22Rv1 (cell line): Measurements from ENCODE around the gene PDGFC.

ENCODE experiments used
- H3K27ac ChIP-seq: fragments of 450-650 bp; 2 replicates; pipeline ENCODE4 v1.5.1; 2017
- ZFX ChIP-seq: fragments of 450-650 bp; IDR thresholded peaks from 2 replicates; pipeline ENCODE4 v1.6.1; 2017; ENCODE audit warnings: antibody characterized with exemption, borderline replicate concordance
- TF ChIP-seq, protein P1 (sequence below): fragments of 450-650 bp; IDR thresholded peaks from 2 replicates; pipeline ENCODE4 v1.5.1; 2017; ENCODE audit warnings: mild to moderate bottlenecking

PDGFC gene

DNA sequence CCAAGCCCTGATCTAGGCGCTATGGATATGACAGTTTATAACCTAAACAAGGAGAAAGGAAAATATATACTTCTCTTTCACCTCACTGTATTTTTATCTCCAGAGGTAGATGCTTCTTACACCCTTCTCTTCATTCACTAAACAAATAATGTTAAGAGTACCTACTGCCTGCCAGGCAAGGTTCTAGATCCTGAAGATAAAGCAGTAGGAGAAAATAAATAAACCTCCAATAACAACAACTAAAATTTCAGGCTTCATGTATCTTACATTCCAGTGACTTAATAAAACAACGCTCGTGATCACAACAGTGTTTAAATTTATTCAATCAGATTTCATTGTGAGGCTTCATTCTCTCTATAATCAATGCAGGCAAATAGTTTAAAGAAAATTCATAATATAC is 20.7 kb downstream of the PDGFC start:
- TF ChIP-seq ZFX, result no peak
- TF ChIP-seq, protein P1, sequence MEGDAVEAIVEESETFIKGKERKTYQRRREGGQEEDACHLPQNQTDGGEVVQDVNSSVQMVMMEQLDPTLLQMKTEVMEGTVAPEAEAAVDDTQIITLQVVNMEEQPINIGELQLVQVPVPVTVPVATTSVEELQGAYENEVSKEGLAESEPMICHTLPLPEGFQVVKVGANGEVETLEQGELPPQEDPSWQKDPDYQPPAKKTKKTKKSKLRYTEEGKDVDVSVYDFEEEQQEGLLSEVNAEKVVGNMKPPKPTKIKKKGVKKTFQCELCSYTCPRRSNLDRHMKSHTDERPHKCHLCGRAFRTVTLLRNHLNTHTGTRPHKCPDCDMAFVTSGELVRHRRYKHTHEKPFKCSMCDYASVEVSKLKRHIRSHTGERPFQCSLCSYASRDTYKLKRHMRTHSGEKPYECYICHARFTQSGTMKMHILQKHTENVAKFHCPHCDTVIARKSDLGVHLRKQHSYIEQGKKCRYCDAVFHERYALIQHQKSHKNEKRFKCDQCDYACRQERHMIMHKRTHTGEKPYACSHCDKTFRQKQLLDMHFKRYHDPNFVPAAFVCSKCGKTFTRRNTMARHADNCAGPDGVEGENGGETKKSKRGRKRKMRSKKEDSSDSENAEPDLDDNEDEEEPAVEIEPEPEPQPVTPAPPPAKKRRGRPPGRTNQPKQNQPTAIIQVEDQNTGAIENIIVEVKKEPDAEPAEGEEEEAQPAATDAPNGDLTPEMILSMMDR, result no peak
- no peak overlapping the region for H3K27ac ChIP-seq

DNA sequence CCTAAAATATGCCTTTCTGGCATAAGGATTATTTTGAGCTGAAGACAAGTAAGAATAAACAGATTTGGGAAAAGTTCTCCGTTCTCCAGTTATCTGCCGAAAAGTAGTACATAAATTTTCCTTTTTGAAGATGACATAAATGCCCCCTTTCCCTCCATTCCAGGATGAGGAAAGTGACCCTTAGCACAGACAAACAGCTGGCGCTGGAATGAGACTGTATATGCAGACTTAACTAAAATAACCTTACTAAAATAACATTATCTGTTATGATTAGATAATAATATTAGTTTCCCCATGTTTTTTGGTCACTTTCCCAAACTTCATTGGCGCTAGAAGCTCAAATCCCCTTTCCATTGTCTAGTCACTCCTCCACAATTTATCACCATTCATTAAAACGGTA is 21.5 kb downstream of the PDGFC start:
- H3K27ac ChIP-seq, result no peak overlapping the region

DNA sequence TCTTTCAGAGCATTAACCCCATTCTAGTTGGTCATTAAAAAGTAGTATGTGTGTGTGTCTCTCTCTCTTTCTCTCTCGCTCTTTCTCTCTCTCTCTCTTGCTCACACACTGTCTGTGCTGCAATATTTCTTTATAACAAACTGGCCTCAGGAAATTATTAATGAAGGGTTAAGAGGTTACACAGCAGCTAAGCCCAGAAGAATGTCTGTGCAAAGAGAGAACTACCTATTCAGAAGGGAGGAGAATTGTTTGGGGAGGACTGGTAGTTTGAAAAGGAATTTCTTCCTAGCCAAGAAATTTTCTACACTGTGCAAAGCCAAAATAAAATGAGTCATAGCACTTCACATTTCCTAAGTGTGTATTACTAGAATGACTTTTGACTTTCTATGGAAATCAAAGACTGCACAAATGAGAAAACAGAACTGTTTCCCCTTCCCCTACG is 22.2 kb downstream of the PDGFC start:
- no peak for TF ChIP-seq ZFX
- TF ChIP-seq, protein P1, result no peak
- no peak overlapping the region for H3K27ac ChIP-seq

More for the DNA sequence above, 21.5 kb downstream of the PDGFC start:
- TF ChIP-seq, protein P1, result no peak
- no peak for TF ChIP-seq ZFX

DNA sequence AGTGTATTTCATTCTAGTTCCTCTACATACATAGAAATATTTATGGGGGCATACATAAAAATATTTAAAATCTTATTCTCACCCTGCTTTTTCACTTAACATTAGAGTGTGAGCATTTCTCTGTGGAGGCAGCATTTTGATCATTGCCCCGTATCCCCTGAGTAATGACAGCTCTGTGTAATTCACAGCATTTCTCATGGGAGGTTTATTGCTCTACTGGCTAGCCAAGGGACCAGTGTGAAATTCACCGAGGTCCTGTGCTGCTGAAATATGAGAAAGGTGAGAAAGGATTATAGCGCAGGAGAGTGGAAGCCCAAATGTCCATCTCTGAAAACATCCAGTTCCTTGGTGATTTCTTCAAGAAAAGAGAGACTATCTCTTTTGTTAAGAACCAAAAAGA is 22.9 kb downstream of the PDGFC start:
- no peak for TF ChIP-seq ZFX
- TF ChIP-seq, protein P1, result no peak
- H3K27ac ChIP-seq, result no peak overlapping the region

DNA sequence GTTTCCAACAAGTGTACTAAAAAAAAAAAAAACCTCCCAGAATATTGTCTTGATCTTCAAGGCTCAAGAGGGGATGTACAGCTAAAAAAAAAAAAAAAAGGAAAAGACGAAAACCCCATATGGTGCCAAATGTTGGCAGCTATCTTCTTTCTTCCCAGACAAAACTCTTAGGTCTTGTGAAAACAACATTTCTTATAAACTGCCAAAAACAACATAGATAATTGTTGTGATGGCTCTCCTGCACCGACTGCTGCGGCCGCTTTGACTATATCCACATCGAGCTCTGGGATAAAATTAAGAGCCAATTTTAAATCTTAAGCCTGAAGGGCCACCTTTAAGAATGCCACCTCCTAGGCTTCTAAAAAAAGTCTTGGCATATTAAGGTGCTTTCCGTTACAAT is 23.5 kb downstream of the PDGFC start:
- TF ChIP-seq, protein P1, result no peak
- no peak for TF ChIP-seq ZFX

DNA sequence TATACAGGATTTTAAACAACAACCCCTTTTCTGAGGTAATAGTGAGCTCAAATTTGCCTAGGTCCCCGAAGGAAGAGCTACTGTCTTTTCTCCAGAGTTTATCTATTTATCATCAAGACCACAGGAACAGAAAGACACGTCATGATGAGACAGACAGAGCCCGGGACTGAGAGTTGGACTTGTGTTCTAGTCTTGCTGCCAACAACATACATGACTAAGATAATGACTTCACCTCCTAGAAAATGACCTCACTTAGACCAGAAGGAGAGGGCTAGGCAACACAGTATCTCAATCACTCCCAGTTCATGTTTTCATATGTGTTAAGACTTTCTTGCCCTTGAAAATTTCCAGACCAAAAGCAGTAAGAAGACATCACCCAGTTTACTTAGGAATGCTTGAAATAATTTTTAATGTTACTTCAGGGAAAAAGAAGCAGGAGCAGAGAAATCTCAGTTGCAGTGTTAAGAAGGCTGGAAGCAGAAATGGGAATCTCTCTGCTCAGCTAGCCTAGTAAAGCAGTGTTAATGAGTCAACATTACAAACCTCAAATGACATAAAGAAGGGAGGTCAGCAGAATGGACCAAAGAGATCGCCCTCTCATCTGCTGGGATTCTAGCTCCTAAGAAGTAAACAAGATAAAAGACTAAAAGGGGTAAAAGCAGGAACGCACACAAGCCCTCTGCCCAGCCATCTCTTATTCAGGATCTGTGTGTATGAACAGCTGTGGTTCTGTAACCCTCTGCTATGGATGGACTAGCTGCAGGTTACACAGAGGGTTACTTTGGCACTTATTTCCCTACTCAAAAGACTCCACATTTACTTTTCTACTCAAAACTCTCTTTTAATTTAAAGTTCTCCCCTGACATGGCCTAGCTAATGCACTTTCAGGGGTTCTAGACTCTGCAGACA is 24.8 kb downstream of the PDGFC start:
- no peak overlapping the region for H3K27ac ChIP-seq
- no peak for TF ChIP-seq ZFX
- TF ChIP-seq, protein P1, result no peak

More for the DNA sequence above, 23.5 kb downstream of the PDGFC start:
- no peak overlapping the region for H3K27ac ChIP-seq

DNA sequence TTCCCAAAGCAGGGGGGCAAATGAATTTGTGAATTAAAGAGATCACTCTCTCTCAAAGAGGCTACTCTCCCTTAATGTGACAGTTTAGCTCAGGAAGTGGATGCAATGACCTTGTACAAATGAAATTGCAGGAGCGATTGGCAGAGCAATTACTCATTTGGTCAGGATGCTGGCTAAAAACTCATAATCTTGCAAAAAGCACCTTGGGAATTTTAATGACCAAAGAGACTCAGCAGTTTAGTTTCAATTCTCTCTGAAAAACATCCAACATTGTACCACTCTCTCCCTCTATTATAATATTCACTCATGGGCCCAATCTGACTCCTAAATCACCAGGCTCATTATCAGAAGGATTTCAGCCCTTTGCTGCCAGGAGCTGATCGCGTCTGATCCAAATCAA is 26.1 kb downstream of the PDGFC start:
- no peak overlapping the region for H3K27ac ChIP-seq
- no peak for TF ChIP-seq ZFX
- TF ChIP-seq, protein P1, result no peak
